ENCODE results near the gene PRAC2. TPM values are rescaled to one million over a fixed set of nuclear protein-coding genes. Genes with fewer than 3 reads are reported as not detected.

Gene PRAC2
- total RNA-seq, 1 donor from 2014 or later: not detected

- intact Hi-C loops (cut with DNase I): no loop called here
- no peak for TF ChIP-seq CTCF (IDR thresholded peaks at IDR 0.05)
- H3K27ac ChIP-seq: no peak overlapping the region
- H3K9me3 ChIP-seq: no peaks in the 10 kb centered on the region
- H3K4me3 ChIP-seq: no peak overlapping the region
- H3K4me1 ChIP-seq: peaks cover 0 to 5% of the 10 kb centered on the region in 2 donors
- H3K36me3 ChIP-seq: no peaks in the 10 kb centered on the region
- no peak for DNase-seq (ENCODE audit: low spot score in 2 of 2)
- H3K27me3 ChIP-seq: peaks cover 23% of the 10 kb centered on the region
Observed at GRCh38 chr17:48757524-48757961, 34.6 kb downstream of the PRAC2 start.

GRCh38 chr17:48759288-48759687 is 36.3 kb downstream of the PRAC2 start:
- DNase-seq (ENCODE audit: low spot score in 2 of 2): no peak
- Histone ChIP-seq H3K27ac (no peak overlapping the region), H3K4me1 (peaks cover 0 to 5% of the 10 kb centered on the region in 2 donors), H3K36me3 (no peaks in the 10 kb centered on the region), H3K27me3 (peaks cover 7% of the 10 kb centered on the region), H3K9me3 (no peaks in the 10 kb centered on the region), H3K4me3 (no peak overlapping the region)
- intact Hi-C loops (cut with DNase I): no loop called here
- TF ChIP-seq CTCF (IDR thresholded peaks at IDR 0.05): no peak

- no peak overlapping the region for H3K4me3 ChIP-seq
- H3K27ac ChIP-seq: no peak overlapping the region
- no peak for DNase-seq (ENCODE audit: low spot score in 2 of 2)
- H3K27me3 ChIP-seq: no peaks in the 10 kb centered on the region
- intact Hi-C loops (cut with DNase I): no loop called here
- H3K4me1 ChIP-seq: no peaks in the 10 kb centered on the region
- no peaks in the 10 kb centered on the region for H3K36me3 ChIP-seq
- no peak for TF ChIP-seq CTCF (IDR thresholded peaks at IDR 0.05)
- H3K9me3 ChIP-seq: no peaks in the 10 kb centered on the region
Observed at GRCh38 chr17:48760411-48760810, 37.4 kb downstream of the PRAC2 start.

- Histone ChIP-seq H3K27me3 (no peaks in the 10 kb centered on the region), H3K4me3 (no peak overlapping the region)
Observed at GRCh38 chr17:48761114-48761513, 38.1 kb downstream of the PRAC2 start.

GRCh38 chr17:48767263-48767774 is 44.3 kb downstream of the PRAC2 start:
- DNase-seq (ENCODE audit: low spot score in 2 of 2): no peak
- H3K27me3 ChIP-seq: no peaks in the 10 kb centered on the region
- intact Hi-C loops (cut with DNase I): no loop called here

More at GRCh38 chr17:48761114-48761513, 38.1 kb downstream of the PRAC2 start:
- intact Hi-C loops (cut with DNase I): no loop called here
- H3K9me3 ChIP-seq: no peaks in the 10 kb centered on the region
- no peaks in the 10 kb centered on the region for H3K4me1 ChIP-seq
- H3K27ac ChIP-seq: no peak overlapping the region
- TF ChIP-seq CTCF (IDR thresholded peaks at IDR 0.05): no peak
- H3K36me3 ChIP-seq: no peaks in the 10 kb centered on the region
- DNase-seq (ENCODE audit: low spot score in 2 of 2): no peak

More at GRCh38 chr17:48767263-48767774, 44.3 kb downstream of the PRAC2 start:
- H3K4me1 ChIP-seq: no peaks in the 10 kb centered on the region
- H3K27ac ChIP-seq: no peak overlapping the region
- no peaks in the 10 kb centered on the region for H3K9me3 ChIP-seq
- no peak overlapping the region for H3K4me3 ChIP-seq
- no peaks in the 10 kb centered on the region for H3K36me3 ChIP-seq
- no peak for TF ChIP-seq CTCF (IDR thresholded peaks at IDR 0.05)
